GM12878 (cell line): ENCODE data around the gene LSAMP. TPM values are rescaled to one million over a fixed set of nuclear protein-coding genes. Genes with fewer than 3 reads are reported as not detected.

Source experiments
- ATAC-seq: fragments of 200-7000 bp; cut with Tn5 transposase; 3 replicates; pipeline ENCODE4 v1.9.1; 2020; ENCODE audit warnings: mild to moderate bottlenecking, moderate library complexity
- BruUV-seq: library from RNA; stranded (reverse); fragments of 400-500 nt; replicated peaks from 2 replicates; lab custom pipeline; 2021; lab: Mats Ljungman, UMichigan
- CTCF ChIA-PET: fragments of 300-600 bp; sonication (Branson Sonifier 250); formaldehyde crosslinking; extraction: SDS; loops from one replicate; lab custom pipeline; 2021; ENCODE audit warnings: inconsistent platforms; lab: Yijun Ruan, JAX
- POLR2A ChIA-PET: fragments of 350-600 bp; formaldehyde crosslinking; extraction: SDS; loops from one replicate; lab custom pipeline; 2021; ENCODE audit warnings: inconsistent platforms; lab: Charles Lee
- RAD21 ChIA-PET: fragments of 300-600 bp; sonication (Branson Sonifier 250); formaldehyde crosslinking; loops from one replicate; lab custom pipeline; 2023; ENCODE audit warnings: antibody characterized with exemption; ENCODE audit not compliant: unreplicated experiment; lab: Charles Lee
- SMC1A ChIA-PET: fragments of 300-600 bp; sonication (Branson Sonifier 250); formaldehyde crosslinking; loops from one replicate; lab custom pipeline; 2023; ENCODE audit not compliant: unreplicated experiment, uncharacterized antibody; lab: Charles Lee
- DNase-seq: peaks from one replicate; pipeline ENCODE4 v3.0.0-alpha.2; 2011; ENCODE audit warnings: low read depth, low spot score
- FAIRE-seq: peaks from 3 replicates; lab custom pipeline; 2011; peaks lifted over from hg19 to GRCh38; lab: Jason Lieb, UNC
- H2AFZ ChIP-seq: 2 replicates; pipeline ENCODE4 v1.6.0; 2011; ENCODE audit warnings: low read depth, low read length, control low read depth; ENCODE audit not compliant: control insufficient read depth
- H3K27ac ChIP-seq: 2 replicates; pipeline ENCODE4 v1.5.1; 2011; ENCODE audit warnings: control low read depth; ENCODE audit not compliant: control insufficient read depth, insufficient read depth
- H3K27me3 ChIP-seq, 2 experiments: replicated peaks in 1 of 2; 2 replicates each; pipeline versions ENCODE4 v1.6.0 to v1.6.1; 2011; ENCODE audit warnings: low read length in 1 of 2; ENCODE audit not compliant: control insufficient read depth in 2 of 2, insufficient read depth in 2 of 2
- H3K36me3 ChIP-seq, 2 experiments: 2 replicates each; pipeline ENCODE4 v1.5.1; 2011; ENCODE audit warnings: low read length in 1 of 2; ENCODE audit not compliant: control insufficient read depth in 2 of 2, insufficient read depth in 2 of 2
- H3K4me1 ChIP-seq: 2 replicates; pipeline ENCODE4 v1.6.1; 2011; ENCODE audit warnings: mild to moderate bottlenecking, low read length, moderate library complexity, mixed read lengths; ENCODE audit not compliant: control insufficient read depth, insufficient read depth
- H3K4me2 ChIP-seq: 2 replicates; pipeline ENCODE4 v1.6.0; 2011; ENCODE audit warnings: control low read depth; ENCODE audit not compliant: control insufficient read depth, insufficient read depth
- H3K4me3 ChIP-seq: fragments of 200-600 bp; sonication (generic); 2 replicates; pipeline ENCODE4 v1.5.1; 2016
- H3K79me2 ChIP-seq: 2 replicates; pipeline ENCODE4 v1.6.0; 2011; ENCODE audit warnings: low read length; ENCODE audit not compliant: control insufficient read depth, insufficient read depth
- H3K9ac ChIP-seq: 2 replicates; pipeline ENCODE4 v1.8.0; 2011; ENCODE audit warnings: low read length, control low read depth, mixed read lengths; ENCODE audit not compliant: control insufficient read depth, insufficient read depth
- H3K9me3 ChIP-seq: replicated peaks from 3 replicates; pipeline ENCODE4 v1.5.1; 2011; ENCODE audit warnings: mild to moderate bottlenecking, low read length; ENCODE audit not compliant: control insufficient read depth, insufficient read depth
- H4K20me1 ChIP-seq: 2 replicates; pipeline ENCODE4 v1.6.0; 2011; ENCODE audit not compliant: control insufficient read depth, insufficient read depth
- BMI1 ChIP-seq: fragments of 450-650 bp; IDR thresholded peaks from 2 replicates; pipeline ENCODE4 v1.6.1; 2016; ENCODE audit warnings: mild to moderate bottlenecking, moderate library complexity, borderline replicate concordance
- CHD1 ChIP-seq: IDR thresholded peaks from 2 replicates; pipeline ENCODE4 v1.6.1; 2012; ENCODE audit warnings: low read depth, low read length, improper control_type of control experiment
- GABPA ChIP-seq: IDR thresholded peaks from 2 replicates; pipeline ENCODE4 v1.6.1; 2014; ENCODE audit warnings: antibody characterized with exemption, low read depth, mild to moderate bottlenecking, inconsistent platforms
- HDGF ChIP-seq: fragments of 450-650 bp; IDR thresholded peaks from 2 replicates; pipeline ENCODE4 v1.6.1; 2016; ENCODE audit warnings: antibody characterized with exemption
- HSF1 ChIP-seq: fragments of 150-350 bp; IDR thresholded peaks from 2 replicates; pipeline ENCODE4 v1.6.1; 2014; ENCODE audit warnings: mild to moderate bottlenecking, low read depth, low read length
- IRF4 ChIP-seq: IDR thresholded peaks from 2 replicates; pipeline ENCODE4 v1.6.1; 2011; ENCODE audit warnings: low read depth, low read length
- JUND ChIP-seq: IDR thresholded peaks from 2 replicates; pipeline ENCODE4 v1.6.1; 2012; ENCODE audit warnings: low read depth, mild to moderate bottlenecking, low read length, improper control_type of control experiment, moderate library complexity
- KDM1A ChIP-seq: fragments of 200-600 bp; sonication (generic); IDR thresholded peaks from 2 replicates; pipeline ENCODE4 v1.6.1; 2016; ENCODE audit warnings: borderline replicate concordance
- LARP7 ChIP-seq: fragments of 450-650 bp; IDR thresholded peaks from 2 replicates; pipeline ENCODE4 v1.6.1; 2017; ENCODE audit warnings: mild to moderate bottlenecking
- MTA3 ChIP-seq: IDR thresholded peaks from 2 replicates; pipeline ENCODE4 v1.6.1; 2012; ENCODE audit warnings: low read length, inconsistent platforms, borderline replicate concordance
- MYC ChIP-seq: IDR thresholded peaks from 2 replicates; pipeline ENCODE4 v1.6.1; 2011; ENCODE audit warnings: mild to moderate bottlenecking, low read length, moderate library complexity, inconsistent platforms; ENCODE audit not compliant: insufficient read depth, insufficient replicate concordance, insufficient read length, severe bottlenecking
- PAX8 ChIP-seq: fragments of 450-650 bp; IDR thresholded peaks from 2 replicates; pipeline ENCODE4 v1.6.1; 2017; ENCODE audit warnings: mild to moderate bottlenecking, moderate library complexity
- PKNOX1 ChIP-seq: fragments of 450-650 bp; IDR thresholded peaks from 2 replicates; pipeline ENCODE4 v1.6.1; 2016; ENCODE audit warnings: mild to moderate bottlenecking
- PML ChIP-seq: IDR thresholded peaks from 2 replicates; pipeline ENCODE4 v1.6.1; 2012; ENCODE audit warnings: low read length, inconsistent platforms
- RAD51 ChIP-seq: fragments of 450-650 bp; IDR thresholded peaks from 2 replicates; pipeline ENCODE4 v1.6.1; 2016; ENCODE audit warnings: moderate library complexity, mild to moderate bottlenecking, inconsistent platforms
- SMAD1 ChIP-seq: fragments of 450-650 bp; IDR thresholded peaks from 2 replicates; pipeline ENCODE4 v1.6.1; 2018; ENCODE audit warnings: mild to moderate bottlenecking, low read depth; ENCODE audit not compliant: partially characterized antibody
- SP1 ChIP-seq: IDR thresholded peaks from one replicate; pipeline ENCODE4 v1.6.1; 2011; ENCODE audit warnings: low read depth, low read length
- SPI1 ChIP-seq: IDR thresholded peaks from 2 replicates; pipeline ENCODE4 v1.6.1; 2011; ENCODE audit warnings: low read depth, mild to moderate bottlenecking, low read length, moderate library complexity, borderline replicate concordance; ENCODE audit not compliant: insufficient read depth
- ZBTB40 ChIP-seq: fragments of 450-650 bp; IDR thresholded peaks from 2 replicates; pipeline ENCODE4 v1.6.1; 2016; ENCODE audit warnings: mild to moderate bottlenecking, moderate library complexity, borderline replicate concordance
- WGBS: methylation state at CpG from one replicate; pipeline ENCODE4 v1.1.6; 2016; ENCODE audit warnings: low lambda C conversion rate; ENCODE audit not compliant: insufficient replicate concordance, insufficient coverage; ENCODE audit errors: missing lambda C conversion rate; 5-methylcytosine and 5-hydroxymethylcytosine counted together
- in situ Hi-C: fragments of 300-500 bp; cut with MboI; formaldehyde crosslinking; loops from 9 replicates; pipeline ENCODE4 v1.14.3; 2018; ENCODE audit warnings: mixed read lengths
- intact Hi-C: fragments of 100-400 bp; cut with micrococcal nuclease; formaldehyde crosslinking; loops from one replicate; pipeline ENCODE4 v1.14.2; 2022; ENCODE audit not compliant: unreplicated experiment
- polyA plus RNA-seq, 11 experiments: library from polyadenylated mRNA; depleted of rRNA in 4 of 11; unstranded in 6 of 11; stranded (reverse) in 5 of 11; fragments of >200 nt; fragmentation: Nextera tagmentation in 4 of 11; fragmentation: Illumina TruSeq in 1 of 11; extraction: Ambion mirVana in 4 of 11; extraction: Trizol in 1 of 11; gene quantifications; 1 replicate in 1 of 11; 2 replicates in 10 of 11; pipeline versions ENCODE4 v1.2.1 to v1.2.3, GENCODE V29; 2011 to 2016; ENCODE audit warnings: inconsistent platforms in 2 of 11, missing spikeins in 2 of 11, low read depth in 1 of 11
- total RNA-seq, 4 experiments: library from RNA; depleted of rRNA in 3 of 4; stranded (reverse); fragments of >200 nt in 3 of 4; fragmentation: Illumina TruSeq in 1 of 4; extraction: Trizol in 1 of 4; gene quantifications; 2 replicates each; pipeline versions ENCODE4 v1.2.1 to v1.2.3, GENCODE V29; 2013 to 2021

The LSAMP gene
- total and polyA plus RNA-seq, 10 of the 15 experiments (the other 5 are each of a cell fraction or from before 2014, with no cell fraction given): 2.0 to 12.7 (median 6.5) TPM

DNA sequence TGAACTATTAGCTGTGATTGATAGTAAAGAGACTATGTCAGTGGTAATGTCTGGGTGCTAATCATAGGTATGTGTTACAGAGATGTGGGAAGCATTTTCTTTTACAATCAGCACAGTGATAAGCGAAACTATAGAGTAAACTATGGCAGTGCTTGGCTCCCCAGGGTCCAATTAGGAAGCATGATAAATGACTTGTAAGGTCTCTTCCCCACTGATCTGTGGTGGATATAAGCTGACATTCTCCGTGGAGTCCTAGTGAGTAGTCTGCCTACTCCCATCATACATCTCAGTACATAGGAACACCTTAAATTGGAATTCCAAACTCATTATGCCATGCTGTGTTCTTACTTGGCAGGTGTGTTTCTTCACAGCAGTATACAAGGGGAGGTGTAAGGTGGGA lies 617.8 kb downstream of the LSAMP start (continued):
- TF ChIP-seq PKNOX1 (no peak), IRF4 (no peak)

DNA sequence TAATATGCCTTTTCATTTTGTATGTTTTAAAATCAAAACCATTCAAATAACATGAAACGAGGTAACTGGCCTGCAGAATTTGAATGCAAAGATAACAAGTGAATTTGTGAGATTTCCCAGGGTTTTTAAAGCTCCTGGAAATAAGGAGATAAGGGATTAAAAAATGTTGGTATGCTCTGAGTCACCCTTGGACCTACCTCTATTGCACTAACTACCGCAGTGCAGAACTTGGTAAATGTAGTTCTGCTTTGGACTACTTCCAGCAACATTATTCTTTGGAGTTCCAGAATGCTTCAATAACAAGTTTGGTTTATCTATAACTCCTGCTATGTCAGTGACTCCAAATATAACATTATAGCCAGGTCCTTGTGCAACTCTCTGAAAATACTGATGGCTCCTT lies 620.2 kb downstream of the LSAMP start:
- H3K4me3 ChIP-seq: no peak overlapping the region
- H3K27ac ChIP-seq: no peak overlapping the region
- ATAC-seq (no peak), FAIRE-seq (no peak), DNase-seq (no peak)
- ChIA-PET SMC1A (interaction anchor here (0.6 kb wide), 1 partner anchor 33 kb away, joined by 3 read pairs; no protein-coding TSS in a partner anchor), POLR2A (interaction anchor here (0.6 kb wide), 1 partner anchor 85 kb away, joined by 3 read pairs; no protein-coding TSS in a partner anchor), CTCF (interaction anchor here (5.4 kb wide), 1 partner anchor 11 kb away, joined by 34 read pairs; no protein-coding TSS in a partner anchor), RAD21 (no interaction called here)
- 50% methylated on average over 2 of the region's 2 CpGs for WGBS
- no TSS peak for BruUV-seq
- H3K27me3 ChIP-seq: no peaks in the 10 kb centered on the region
- H3K79me2 ChIP-seq: no peaks in the 10 kb centered on the region
- no peak overlapping the region for H3K4me2 ChIP-seq
- no peak overlapping the region for H2AFZ ChIP-seq
- no peaks in the 10 kb centered on the region for H3K9me3 ChIP-seq
- no peak overlapping the region for H3K9ac ChIP-seq
- no peaks in the 10 kb centered on the region for H4K20me1 ChIP-seq
- intact Hi-C loops (no loop called here), in situ Hi-C loops (no loop called here)
- H3K4me1 ChIP-seq: no peaks in the 10 kb centered on the region
- no peaks in the 10 kb centered on the region for H3K36me3 ChIP-seq
- TF ChIP-seq PAX8 (no peak), CHD1 (no peak), GABPA (no peak), SP1 (no peak), MYC (no peak), HSF1 (no peak), BMI1 (no peak), HDGF (no peak), SMAD1 (no peak), ZBTB40 (no peak), PML (no peak), SPI1 (no peak), KDM1A (no peak), MTA3 (no peak), LARP7 (no peak), RAD51 (no peak), JUND (no peak)
